H1 (cell line): ENCODE results near the gene FLT3.

Experiments used
- CBX5 ChIP-seq: fragments of 300-800, 300-1000 bp; sonication (generic); IDR thresholded peaks from 2 replicates; pipeline ENCODE4 v1.7.1; 2016; ENCODE audit warnings: antibody characterized with exemption, low read length, low read depth
- E2F6 ChIP-seq: IDR thresholded peaks from 2 replicates; pipeline ENCODE4 v1.6.1; 2012; ENCODE audit warnings: inconsistent platforms
- MAFK ChIP-seq: IDR thresholded peaks from 2 replicates; pipeline ENCODE4 v1.6.1; 2012; ENCODE audit warnings: low read depth, mild to moderate bottlenecking, improper control_type of control experiment, low read length
- POLR2A ChIP-seq, 2 experiments: IDR thresholded peaks; 1 replicate in 1 of 2; 2 replicates in 1 of 2; pipeline ENCODE4 v1.6.1; 2011; ENCODE audit warnings: low read depth in 2 of 2, low read length in 2 of 2, mild to moderate bottlenecking in 2 of 2; ENCODE audit errors: control extremely low read depth in 1 of 2
- RFX5 ChIP-seq: IDR thresholded peaks from 2 replicates; pipeline ENCODE4 v1.6.1; 2011; ENCODE audit warnings: low read depth, low read length, improper control_type of control experiment, borderline replicate concordance
- RNF2 ChIP-seq: fragments of 200-900, 300-1000 bp; sonication (generic); IDR thresholded peaks from 2 replicates; pipeline ENCODE4 v1.7.1; 2016; ENCODE audit warnings: borderline replicate concordance, low read depth, mild to moderate bottlenecking, antibody characterized with exemption, low read length; ENCODE audit not compliant: poor library complexity, severe bottlenecking; ENCODE audit errors: missing control alignments
- TBP ChIP-seq: IDR thresholded peaks from 2 replicates; pipeline ENCODE4 v1.6.1; 2011; ENCODE audit warnings: low read depth, low read length, improper control_type of control experiment
- TF ChIP-seq, protein P1 (sequence below), 3 experiments: IDR thresholded peaks; 1 replicate in 2 of 3; 2 replicates in 1 of 3; pipeline versions ENCODE4 v1.5.1 to v1.6.1; 2011; ENCODE audit warnings: low read length in 3 of 3, mild to moderate bottlenecking in 3 of 3, inconsistent platforms in 2 of 3, low read depth in 1 of 3, moderate library complexity in 1 of 3; ENCODE audit not compliant: insufficient read depth in 1 of 3; ENCODE audit errors: control extremely low read depth in 1 of 3
- TF ChIP-seq, protein P2 (sequence below): IDR thresholded peaks from 2 replicates; pipeline ENCODE4 v1.6.1; 2011; ENCODE audit warnings: low read depth, mild to moderate bottlenecking, low read length; ENCODE audit not compliant: insufficient read depth

DNA sequence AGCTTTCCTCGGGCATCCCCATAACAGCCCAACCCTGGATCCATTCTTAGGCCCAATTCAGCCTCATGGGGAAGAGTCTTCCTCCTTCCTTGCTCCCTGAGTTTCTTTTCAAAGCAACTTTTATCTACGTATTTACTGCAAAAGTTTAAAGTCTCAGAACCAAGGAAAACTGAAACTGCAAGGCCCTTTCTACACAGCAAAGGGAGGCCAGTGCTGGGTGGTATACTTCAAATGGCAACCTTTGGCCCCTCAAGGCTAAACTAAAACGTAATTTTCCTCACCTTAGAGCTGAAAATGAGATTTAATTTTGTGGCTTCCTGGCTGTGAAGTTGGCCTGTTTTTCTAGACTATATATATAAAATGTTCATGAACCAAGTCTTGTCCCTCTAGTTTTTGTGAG lies 136.9 kb downstream of the FLT3 start:
- TF ChIP-seq, protein P1, sequence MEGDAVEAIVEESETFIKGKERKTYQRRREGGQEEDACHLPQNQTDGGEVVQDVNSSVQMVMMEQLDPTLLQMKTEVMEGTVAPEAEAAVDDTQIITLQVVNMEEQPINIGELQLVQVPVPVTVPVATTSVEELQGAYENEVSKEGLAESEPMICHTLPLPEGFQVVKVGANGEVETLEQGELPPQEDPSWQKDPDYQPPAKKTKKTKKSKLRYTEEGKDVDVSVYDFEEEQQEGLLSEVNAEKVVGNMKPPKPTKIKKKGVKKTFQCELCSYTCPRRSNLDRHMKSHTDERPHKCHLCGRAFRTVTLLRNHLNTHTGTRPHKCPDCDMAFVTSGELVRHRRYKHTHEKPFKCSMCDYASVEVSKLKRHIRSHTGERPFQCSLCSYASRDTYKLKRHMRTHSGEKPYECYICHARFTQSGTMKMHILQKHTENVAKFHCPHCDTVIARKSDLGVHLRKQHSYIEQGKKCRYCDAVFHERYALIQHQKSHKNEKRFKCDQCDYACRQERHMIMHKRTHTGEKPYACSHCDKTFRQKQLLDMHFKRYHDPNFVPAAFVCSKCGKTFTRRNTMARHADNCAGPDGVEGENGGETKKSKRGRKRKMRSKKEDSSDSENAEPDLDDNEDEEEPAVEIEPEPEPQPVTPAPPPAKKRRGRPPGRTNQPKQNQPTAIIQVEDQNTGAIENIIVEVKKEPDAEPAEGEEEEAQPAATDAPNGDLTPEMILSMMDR (IDR thresholded peaks at IDR 0.05; ENCODE audit: control extremely low read depth in 1 of 3, insufficient read depth in 1 of 3, low read depth in 1 of 3, low read length in 3 of 3) = no peak
- no peak for TF ChIP-seq POLR2A (IDR thresholded peaks at IDR 0.05; ENCODE audit: control extremely low read depth in 1 of 2, low read depth in 2 of 2, low read length in 2 of 2)
- TF ChIP-seq RFX5 = no peak
- no peak for TF ChIP-seq TBP
- no peak for TF ChIP-seq E2F6
- TF ChIP-seq RNF2 = no peak
- no peak for TF ChIP-seq MAFK
- TF ChIP-seq CBX5 = no peak
- TF ChIP-seq, protein P2, sequence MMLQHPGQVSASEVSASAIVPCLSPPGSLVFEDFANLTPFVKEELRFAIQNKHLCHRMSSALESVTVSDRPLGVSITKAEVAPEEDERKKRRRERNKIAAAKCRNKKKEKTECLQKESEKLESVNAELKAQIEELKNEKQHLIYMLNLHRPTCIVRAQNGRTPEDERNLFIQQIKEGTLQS = no peak
